IMR-90 (cell line): Measurements from ENCODE around the gene BTAF1. TPM values are rescaled to one million over a fixed set of nuclear protein-coding genes. Genes with fewer than 3 reads are reported as not detected.

Experiments used
- ATAC-seq: fragments of 200-7000 bp; cut with Tn5 transposase; 2 replicates; pipeline ENCODE4 v1.9.1; 2020; ENCODE audit warnings: low read depth, mild to moderate bottlenecking, moderate library complexity
- BruUV-seq: library from RNA; stranded (reverse); fragments of 400-500 nt; replicated peaks from 2 replicates; lab custom pipeline; 2021; lab: Mats Ljungman, UMichigan
- CTCF ChIA-PET: fragments of 300-600 bp; formaldehyde crosslinking; extraction: SDS; loops from one replicate; lab custom pipeline; 2021; ENCODE audit warnings: antibody characterized with exemption; lab: Yijun Ruan, JAX
- POLR2A ChIA-PET: fragments of 300-600 bp; sonication (Branson Sonifier 250); formaldehyde crosslinking; loops from one replicate; lab custom pipeline; 2022; ENCODE audit warnings: antibody characterized with exemption; ENCODE audit not compliant: unreplicated experiment; lab: Charles Lee
- DNase-seq: peaks from one replicate; pipeline ENCODE4 v3.0.0; 2013
- H2AFZ ChIP-seq: replicated peaks from 2 replicates; pipeline ENCODE3; 2013; ENCODE audit warnings: low read length, mild to moderate bottlenecking; ENCODE audit not compliant: poor library complexity
- H2AK5ac ChIP-seq: 2 replicates; pipeline ENCODE4 v1.6.1; 2013; ENCODE audit warnings: low read depth, low read length, inconsistent platforms
- H2AK9ac ChIP-seq: replicated peaks from 2 replicates; pipeline ENCODE3; 2013; ENCODE audit warnings: mild to moderate bottlenecking, low read depth, low read length, moderate library complexity; ENCODE audit not compliant: poor library complexity
- H2BK120ac ChIP-seq: 2 replicates; pipeline ENCODE4 v1.6.1; 2013; ENCODE audit warnings: low read depth, low read length, inconsistent platforms
- H2BK15ac ChIP-seq: 3 replicates; pipeline ENCODE4 v1.6.1; 2013; ENCODE audit warnings: low read depth, low read length, inconsistent platforms
- H2BK20ac ChIP-seq: 2 replicates; pipeline ENCODE4 v1.6.1; 2013; ENCODE audit warnings: low read depth, mild to moderate bottlenecking, inconsistent platforms, low read length, moderate library complexity
- H2BK5ac ChIP-seq: 2 replicates; pipeline ENCODE4 v1.6.1; 2013; ENCODE audit warnings: mild to moderate bottlenecking, low read depth, low read length, inconsistent platforms; ENCODE audit not compliant: poor library complexity, severe bottlenecking
- H3K14ac ChIP-seq: replicated peaks from 2 replicates; pipeline ENCODE4 v1.6.1; 2013; ENCODE audit warnings: low read depth, low read length, inconsistent platforms
- H3K18ac ChIP-seq: 2 replicates; pipeline ENCODE4 v1.6.1; 2013; ENCODE audit warnings: low read depth, low read length, control low read depth
- H3K23ac ChIP-seq: 2 replicates; pipeline ENCODE4 v1.6.1; 2013; ENCODE audit warnings: low read depth, low read length, inconsistent platforms
- H3K27ac ChIP-seq: 2 replicates; pipeline ENCODE4 v1.5.1; 2013; ENCODE audit warnings: mild to moderate bottlenecking, control low read depth, low read length; ENCODE audit not compliant: insufficient read depth
- H3K27me3 ChIP-seq: 2 replicates; pipeline ENCODE4 v1.6.1; 2013; ENCODE audit warnings: low read length; ENCODE audit not compliant: control insufficient read depth, insufficient read depth
- H3K36me3 ChIP-seq: 2 replicates; pipeline ENCODE4 v1.6.1; 2013; ENCODE audit warnings: low read length, mixed read lengths; ENCODE audit not compliant: control insufficient read depth, insufficient read depth
- H3K4ac ChIP-seq: 2 replicates; pipeline ENCODE4 v1.6.1; 2013; ENCODE audit warnings: low read depth, low read length, inconsistent platforms
- H3K4me1 ChIP-seq: 2 replicates; pipeline ENCODE4 v1.6.1; 2013; ENCODE audit warnings: low read length, mixed read lengths; ENCODE audit not compliant: control insufficient read depth, insufficient read depth
- H3K4me2 ChIP-seq: 2 replicates; pipeline ENCODE4 v1.6.1; 2013; ENCODE audit warnings: low read depth, mild to moderate bottlenecking, control low read depth, low read length, moderate library complexity
- H3K4me3 ChIP-seq: 2 replicates; pipeline ENCODE4 v1.5.1; 2013; ENCODE audit warnings: low read depth, mild to moderate bottlenecking, control low read depth, low read length, moderate library complexity; ENCODE audit not compliant: insufficient read depth
- H3K56ac ChIP-seq: 2 replicates; pipeline ENCODE4 v1.6.1; 2013; ENCODE audit warnings: low read length, inconsistent platforms; ENCODE audit not compliant: insufficient read depth; ENCODE audit errors: extremely low read depth
- H3K79me1 ChIP-seq, 2 experiments: 2 replicates each; pipeline ENCODE4 v1.6.1; 2013; ENCODE audit warnings: low read length in 2 of 2, inconsistent platforms in 1 of 2, low read depth in 1 of 2
- H3K9ac ChIP-seq: 2 replicates; pipeline ENCODE4 v1.6.1; 2013; ENCODE audit warnings: low read depth, low read length, control low read depth
- H3K9me1 ChIP-seq: 2 replicates; pipeline ENCODE4 v1.6.1; 2013; ENCODE audit warnings: low read length, inconsistent platforms; ENCODE audit not compliant: insufficient read depth
- H3K9me3 ChIP-seq: 2 replicates; pipeline ENCODE4 v1.6.1; 2013; ENCODE audit warnings: low read length; ENCODE audit not compliant: control insufficient read depth, insufficient read depth
- H4K20me1 ChIP-seq: 2 replicates; pipeline ENCODE4 v1.6.1; 2013; ENCODE audit warnings: low read length, inconsistent platforms; ENCODE audit not compliant: insufficient read depth
- H4K5ac ChIP-seq: 2 replicates; pipeline ENCODE4 v1.6.1; 2013; ENCODE audit warnings: mild to moderate bottlenecking, low read depth, low read length, control low read depth
- H4K8ac ChIP-seq, 2 experiments: 2 replicates each; pipeline ENCODE4 v1.6.1; 2013; ENCODE audit warnings: low read depth in 2 of 2, low read length in 2 of 2, control low read depth in 1 of 2, inconsistent platforms in 1 of 2
- H4K91ac ChIP-seq: 2 replicates; pipeline ENCODE4 v1.6.1; 2013; ENCODE audit warnings: low read depth, low read length, inconsistent platforms; ENCODE audit not compliant: insufficient read depth
- BHLHE40 ChIP-seq: fragments of 150-350 bp; IDR thresholded peaks from 2 replicates; pipeline ENCODE4 v1.6.1; 2016; ENCODE audit warnings: mild to moderate bottlenecking, low read depth, low read length
- CEBPB ChIP-seq: IDR thresholded peaks from 2 replicates; pipeline ENCODE4 v1.6.1; 2012; ENCODE audit warnings: low read depth, low read length, improper control_type of control experiment
- CHD1 ChIP-seq: IDR thresholded peaks from 2 replicates; pipeline ENCODE4 v1.6.1; 2012; ENCODE audit warnings: low read depth, low read length, improper control_type of control experiment
- FOS ChIP-seq: fragments of 150-350 bp; IDR thresholded peaks from 2 replicates; pipeline ENCODE4 v1.6.1; 2016; ENCODE audit warnings: low read depth, low read length
- MAZ ChIP-seq: IDR thresholded peaks from 2 replicates; pipeline ENCODE4 v1.6.1; 2012; ENCODE audit warnings: low read depth, mild to moderate bottlenecking, low read length, improper control_type of control experiment, moderate library complexity, borderline replicate concordance
- MXI1 ChIP-seq: IDR thresholded peaks from 2 replicates; pipeline ENCODE4 v1.6.1; 2012; ENCODE audit warnings: low read depth, mild to moderate bottlenecking, low read length, moderate library complexity, borderline replicate concordance
- POLR2A ChIP-seq: IDR thresholded peaks from 2 replicates; pipeline ENCODE4 v1.6.1; 2012; ENCODE audit warnings: mild to moderate bottlenecking, low read depth, low read length
- RAD21 ChIP-seq: IDR thresholded peaks from 2 replicates; pipeline ENCODE4 v1.6.1; 2012; ENCODE audit warnings: low read length, improper control_type of control experiment
- RCOR1 ChIP-seq: IDR thresholded peaks from 2 replicates; pipeline ENCODE4 v1.6.1; 2012; ENCODE audit warnings: mild to moderate bottlenecking, low read length, improper control_type of control experiment; ENCODE audit not compliant: insufficient replicate concordance
- RFX5 ChIP-seq: IDR thresholded peaks from 2 replicates; pipeline ENCODE4 v1.8.0; 2012; ENCODE audit warnings: low read depth, mild to moderate bottlenecking, low read length, moderate library complexity
- dilution Hi-C: fragments of 300-500 bp; cut with HindIII; formaldehyde crosslinking; loops from one replicate; pipeline ENCODE4 v1.14.3; 2018; ENCODE audit warnings: low sequenced_read_pairs; ENCODE audit not compliant: unreplicated experiment
- in situ Hi-C: fragments of 300-500 bp; cut with MboI; formaldehyde crosslinking; loops from 3 replicates; pipeline ENCODE4 v1.14.3; 2019; ENCODE audit warnings: low sequenced_read_pairs, inconsistent platforms, mixed read lengths
- intact Hi-C: fragments of 100-400 bp; cut with micrococcal nuclease; formaldehyde crosslinking; loops from 2 replicates; pipeline ENCODE4 v1.10.0; 2022
- polyA plus RNA-seq, 3 experiments: library from polyadenylated mRNA; depleted of rRNA; stranded (reverse); fragments of >200 nt; gene quantifications; 2 replicates each; pipeline ENCODE4 v1.2.3, GENCODE V29; 2012; ENCODE audit warnings: low replicate concordance in 1 of 3
- total RNA-seq: library from RNA; depleted of rRNA; stranded (reverse); fragments of >200 nt; gene quantifications from 2 replicates; pipeline ENCODE4 v1.2.3, GENCODE V29; 2012
- TF ChIP-seq, protein P1 (sequence below): conservative IDR thresholded peaks from 2 replicates; pipeline ENCODE4 v1.5.1; 2012; ENCODE audit warnings: mild to moderate bottlenecking, low read depth, low read length, improper control_type of control experiment
- TF ChIP-seq, protein P2 (sequence below): fragments of 150-350 bp; IDR thresholded peaks from 2 replicates; pipeline ENCODE4 v1.6.1; 2017; ENCODE audit warnings: mild to moderate bottlenecking, antibody characterized with exemption, low read length, low read depth
- TF ChIP-seq, protein P3 (sequence below): fragments of 150-350 bp; IDR thresholded peaks from 2 replicates; pipeline ENCODE4 v1.6.1; 2016; ENCODE audit warnings: low read depth, mild to moderate bottlenecking, low read length, moderate library complexity, borderline replicate concordance

Gene BTAF1
- total and polyA plus RNA-seq, 2 of the 4 experiments (the other 2 are of a cell fraction): 15.0 to 42.3 TPM

DNA sequence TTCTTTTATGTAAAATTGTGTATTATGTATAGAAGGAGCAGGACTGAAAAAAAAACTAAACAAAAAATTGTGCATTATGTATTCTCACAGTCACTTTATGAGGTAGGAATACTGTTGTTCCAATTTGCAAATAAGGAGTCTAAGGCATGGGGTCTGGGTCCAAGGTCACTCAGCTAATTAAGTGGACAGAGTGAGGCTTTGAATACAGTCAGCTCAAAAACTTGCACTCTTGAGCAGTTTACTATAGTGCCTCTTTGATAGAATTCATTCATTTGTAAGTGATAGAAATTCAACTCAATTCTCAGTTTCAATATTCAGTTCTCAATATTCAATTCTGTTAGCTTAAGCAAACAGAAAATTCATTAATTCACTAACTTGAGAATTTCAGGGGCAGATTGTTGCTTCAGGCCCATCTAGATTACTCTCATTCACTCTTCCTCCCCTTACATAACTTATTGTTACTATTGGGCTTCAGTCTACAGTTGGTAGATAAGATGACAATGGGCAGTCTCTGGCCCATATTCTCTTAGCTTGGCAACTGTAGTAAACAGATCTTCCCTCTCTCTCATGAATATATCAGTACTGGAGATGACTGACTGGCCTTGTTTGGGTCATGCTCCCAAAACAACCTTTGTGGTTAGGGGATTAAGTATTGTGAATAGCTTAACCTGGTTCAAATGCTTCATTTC, 86.6 kb downstream of the BTAF1 start:
- Histone ChIP-seq H3K27ac (no peak overlapping the region), H3K4me2 (no peak overlapping the region), H2AK9ac (no peak overlapping the region), H3K27me3 (no peaks in the 10 kb centered on the region), H3K23ac (no peak overlapping the region), H2BK20ac (no peak overlapping the region), H3K56ac (no peak overlapping the region), H2BK15ac (no peak overlapping the region), H3K4ac (no peak overlapping the region), H2AK5ac (no peak overlapping the region), H2AFZ (no peak overlapping the region), H3K9me1 (no peaks in the 10 kb centered on the region), H2BK120ac (no peak overlapping the region), H4K8ac (no peak overlapping the region), H2BK5ac (no peak overlapping the region), H3K9ac (no peak overlapping the region), H3K18ac (no peak overlapping the region), H3K4me1 (no peaks in the 10 kb centered on the region), H3K9me3 (no peaks in the 10 kb centered on the region), H4K5ac (no peak overlapping the region), H3K79me1 (peaks cover 0 to 20% of the 10 kb centered on the region in 2 experiments; a peak in 2 of 4 replicates), H3K14ac (no peak overlapping the region), H4K91ac (no peak overlapping the region), H3K4me3 (no peak overlapping the region), H3K36me3 (peaks cover 17% of the 10 kb centered on the region), H4K20me1 (peaks cover 3% of the 10 kb centered on the region; the same call in 1 of the 2 replicates)
- no TSS peak for BruUV-seq
- no peak for TF ChIP-seq RAD21
- no peak for TF ChIP-seq MAZ
- no peak for TF ChIP-seq POLR2A
- TF ChIP-seq, protein P1, sequence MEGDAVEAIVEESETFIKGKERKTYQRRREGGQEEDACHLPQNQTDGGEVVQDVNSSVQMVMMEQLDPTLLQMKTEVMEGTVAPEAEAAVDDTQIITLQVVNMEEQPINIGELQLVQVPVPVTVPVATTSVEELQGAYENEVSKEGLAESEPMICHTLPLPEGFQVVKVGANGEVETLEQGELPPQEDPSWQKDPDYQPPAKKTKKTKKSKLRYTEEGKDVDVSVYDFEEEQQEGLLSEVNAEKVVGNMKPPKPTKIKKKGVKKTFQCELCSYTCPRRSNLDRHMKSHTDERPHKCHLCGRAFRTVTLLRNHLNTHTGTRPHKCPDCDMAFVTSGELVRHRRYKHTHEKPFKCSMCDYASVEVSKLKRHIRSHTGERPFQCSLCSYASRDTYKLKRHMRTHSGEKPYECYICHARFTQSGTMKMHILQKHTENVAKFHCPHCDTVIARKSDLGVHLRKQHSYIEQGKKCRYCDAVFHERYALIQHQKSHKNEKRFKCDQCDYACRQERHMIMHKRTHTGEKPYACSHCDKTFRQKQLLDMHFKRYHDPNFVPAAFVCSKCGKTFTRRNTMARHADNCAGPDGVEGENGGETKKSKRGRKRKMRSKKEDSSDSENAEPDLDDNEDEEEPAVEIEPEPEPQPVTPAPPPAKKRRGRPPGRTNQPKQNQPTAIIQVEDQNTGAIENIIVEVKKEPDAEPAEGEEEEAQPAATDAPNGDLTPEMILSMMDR: no peak
- TF ChIP-seq CHD1: no peak
- TF ChIP-seq, protein P2, sequence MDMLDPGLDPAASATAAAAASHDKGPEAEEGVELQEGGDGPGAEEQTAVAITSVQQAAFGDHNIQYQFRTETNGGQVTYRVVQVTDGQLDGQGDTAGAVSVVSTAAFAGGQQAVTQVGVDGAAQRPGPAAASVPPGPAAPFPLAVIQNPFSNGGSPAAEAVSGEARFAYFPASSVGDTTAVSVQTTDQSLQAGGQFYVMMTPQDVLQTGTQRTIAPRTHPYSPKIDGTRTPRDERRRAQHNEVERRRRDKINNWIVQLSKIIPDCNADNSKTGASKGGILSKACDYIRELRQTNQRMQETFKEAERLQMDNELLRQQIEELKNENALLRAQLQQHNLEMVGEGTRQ: no peak
- TF ChIP-seq FOS: no peak
- TF ChIP-seq, protein P3, sequence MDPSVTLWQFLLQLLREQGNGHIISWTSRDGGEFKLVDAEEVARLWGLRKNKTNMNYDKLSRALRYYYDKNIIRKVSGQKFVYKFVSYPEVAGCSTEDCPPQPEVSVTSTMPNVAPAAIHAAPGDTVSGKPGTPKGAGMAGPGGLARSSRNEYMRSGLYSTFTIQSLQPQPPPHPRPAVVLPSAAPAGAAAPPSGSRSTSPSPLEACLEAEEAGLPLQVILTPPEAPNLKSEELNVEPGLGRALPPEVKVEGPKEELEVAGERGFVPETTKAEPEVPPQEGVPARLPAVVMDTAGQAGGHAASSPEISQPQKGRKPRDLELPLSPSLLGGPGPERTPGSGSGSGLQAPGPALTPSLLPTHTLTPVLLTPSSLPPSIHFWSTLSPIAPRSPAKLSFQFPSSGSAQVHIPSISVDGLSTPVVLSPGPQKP: no peak
- TF ChIP-seq RCOR1: no peak
- TF ChIP-seq MXI1: no peak
- TF ChIP-seq BHLHE40: no peak
- TF ChIP-seq RFX5: no peak
- TF ChIP-seq CEBPB: no peak
- ATAC-seq (no peak), DNase-seq (no peak)
- intact Hi-C loops: no loop called here
- dilution Hi-C loops: no loop called here
- POLR2A ChIA-PET: no interaction called here
- CTCF ChIA-PET: interaction anchor here (0.7 kb wide), 1 partner anchor 18 kb away, joined by 3 read pairs; no protein-coding TSS in a partner anchor
- in situ Hi-C loops: no loop called here
